MCF 10A (cell line): ENCODE results near the gene UBE2C. TPM values are rescaled to one million over a fixed set of nuclear protein-coding genes. Genes with fewer than 3 reads are reported as not detected.
A peak's percentile ranks its signal among the peaks of the same experiment; 100 is the strongest.

ENCODE experiments used
- BruUV-seq: library from RNA; stranded (reverse); fragments of 400-500 nt; replicated peaks from 2 replicates; lab custom pipeline; 2021; lab: Mats Ljungman, UMichigan
- CTCF ChIA-PET: fragments of 300-600 bp; sonication (Branson Sonifier 250); formaldehyde crosslinking; extraction: SDS; loops from one replicate; lab custom pipeline; 2021; ENCODE audit warnings: antibody characterized with exemption, inconsistent platforms; lab: Yijun Ruan, JAX
- POLR2A ChIA-PET: fragments of 300-600, 350-650 bp; sonication (Branson Sonifier 250); formaldehyde crosslinking; extraction: SDS; loops from one replicate; lab custom pipeline; 2020; ENCODE audit warnings: antibody characterized with exemption, inconsistent platforms; lab: Yijun Ruan, JAX
- DNase-seq: peaks from one replicate; pipeline ENCODE4 v3.0.0-alpha.2; 2018; ENCODE audit not compliant: unreplicated experiment
- H3K27ac Mint-ChIP-seq: one replicate; pipeline ENCODE4 v1.8.0; 2022; ENCODE audit warnings: mild to moderate bottlenecking, low read depth, mixed read lengths; ENCODE audit not compliant: unreplicated experiment
- H3K27me3 Mint-ChIP-seq: one replicate; pipeline ENCODE4 v1.8.0; 2022; ENCODE audit warnings: mixed read lengths; ENCODE audit not compliant: insufficient read depth, unreplicated experiment
- H3K36me3 Mint-ChIP-seq: one replicate; pipeline ENCODE4 v1.8.0; 2022; ENCODE audit warnings: mild to moderate bottlenecking, moderate library complexity, mixed read lengths; ENCODE audit not compliant: insufficient read depth, unreplicated experiment
- H3K4me1 Mint-ChIP-seq: one replicate; pipeline ENCODE4 v1.8.0; 2022; ENCODE audit warnings: mixed read lengths; ENCODE audit not compliant: insufficient read depth, unreplicated experiment
- H3K4me3 Mint-ChIP-seq: one replicate; pipeline ENCODE4 v1.8.0; 2022; ENCODE audit warnings: mild to moderate bottlenecking, moderate library complexity, mixed read lengths; ENCODE audit not compliant: unreplicated experiment
- H3K9me3 Mint-ChIP-seq: one replicate; pipeline ENCODE4 v1.8.0; 2022; ENCODE audit warnings: mixed read lengths; ENCODE audit not compliant: unreplicated experiment
- CTCF ChIP-seq: fragments of 200-600 bp; IDR thresholded peaks from one replicate; pipeline ENCODE4 v1.8.0; 2022; ENCODE audit warnings: antibody characterized with exemption, mild to moderate bottlenecking; ENCODE audit not compliant: unreplicated experiment
- intact Hi-C: fragments of 100-400 bp; cut with micrococcal nuclease; formaldehyde crosslinking; loops from 2 replicates; pipeline ENCODE4 v1.14.1; 2022
- total RNA-seq: library from RNA; stranded (reverse); gene quantifications from 2 replicates; pipeline ENCODE4 v1.2.3, GENCODE V29; 2022

The UBE2C gene
- total RNA-seq, 1 experiment from 2014 or later = 107 TPM

- no peak for DNase-seq
- CTCF ChIA-PET = interaction anchor here (0.6 to 2.6 kb wide), 7 partner anchors 9 to 43 kb away, joined by 3 to 14 read pairs (median 3); no protein-coding TSS in a partner anchor
- Mint-ChIP-seq H3K4me3 (peak overlapping the region; percentile 85), H3K9me3 (no peaks in the 10 kb centered on the region), H3K27me3 (no peaks in the 10 kb centered on the region), H3K27ac (peak overlapping the region; percentile 78), H3K4me1 (peaks cover 31% of the 10 kb centered on the region), H3K36me3 (peaks cover 34% of the 10 kb centered on the region)
- intact Hi-C loops = no loop called here
- no peak for TF ChIP-seq CTCF
- POLR2A ChIA-PET = interaction anchor here (0.9 to 2.8 kb wide), 7 partner anchors 11 to 567 kb away, joined by 3 to 17 read pairs (median 6); partner anchors contain the start of genes DNTTIP1, PCIF1, SNX21 and WFDC3
- no TSS peak for BruUV-seq
Measured at GRCh38 chr20:45813489-45813888, 1.0 kb downstream of the UBE2C start.

DNA sequence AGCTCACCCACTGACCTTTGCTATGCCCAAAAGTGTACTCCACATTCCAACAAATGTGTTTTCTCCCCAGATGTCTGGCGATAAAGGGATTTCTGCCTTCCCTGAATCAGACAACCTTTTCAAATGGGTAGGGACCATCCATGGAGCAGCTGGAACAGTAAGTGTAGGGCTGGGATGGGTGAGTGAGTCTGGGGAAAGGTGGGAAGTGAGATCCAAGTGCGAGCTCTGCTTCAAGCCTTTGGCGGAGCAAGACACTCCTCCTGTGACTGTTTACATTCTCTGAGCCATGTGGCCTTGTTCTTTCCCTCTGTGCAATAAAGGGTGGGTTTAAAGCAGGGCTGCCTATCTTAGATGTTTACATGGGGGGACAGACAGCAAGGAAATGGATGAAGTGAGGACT is 1.9 kb downstream of the UBE2C start:
- POLR2A ChIA-PET = interaction anchor here (0.6 to 2.8 kb wide), 5 partner anchors 10 to 120 kb away, joined by 3 to 17 read pairs (median 6); partner anchors contain the start of genes DNTTIP1, PCIF1, SNX21 and WFDC3
- intact Hi-C loops = no loop called here
- no peaks in the 10 kb centered on the region for H3K9me3 Mint-ChIP-seq
- no peak for DNase-seq
- no peak overlapping the region for H3K4me3 Mint-ChIP-seq
- no TSS peak for BruUV-seq
- no peak overlapping the region for H3K27ac Mint-ChIP-seq
- CTCF ChIA-PET = interaction anchor here (0.6 to 2.6 kb wide), 3 partner anchors 8 to 15 kb away, joined by 3 to 14 read pairs (median 3); no protein-coding TSS in a partner anchor
- no peak for TF ChIP-seq CTCF
- H3K4me1 Mint-ChIP-seq = peaks cover 31% of the 10 kb centered on the region
- peaks cover 26% of the 10 kb centered on the region for H3K36me3 Mint-ChIP-seq
- no peaks in the 10 kb centered on the region for H3K27me3 Mint-ChIP-seq

GRCh38 chr20:45816951-45817350 is 4.5 kb downstream of the UBE2C start:
- Mint-ChIP-seq H3K9me3 (no peaks in the 10 kb centered on the region), H3K36me3 (peaks cover 3% of the 10 kb centered on the region), H3K4me3 (no peak overlapping the region), H3K27me3 (peaks cover 10% of the 10 kb centered on the region), H3K4me1 (peaks cover 31% of the 10 kb centered on the region), H3K27ac (peak overlapping the region; percentile 81)
- no peak for TF ChIP-seq CTCF
- intact Hi-C loops = no loop called here
- no peak for DNase-seq
- ChIA-PET POLR2A (interaction anchor here (0.9 to 3.6 kb wide), 6 partner anchors 10 to 454 kb away, joined by 3 to 21 read pairs (median 4); partner anchors contain the start of genes SNX21, SYS1 and ZSWIM1), CTCF (interaction anchor here (0.7 to 2.1 kb wide), 3 partner anchors 18 to 153 kb away, joined by 3 to 7 read pairs (median 4); no protein-coding TSS in a partner anchor)
- no TSS peak for BruUV-seq

- ChIA-PET POLR2A (interaction anchor here (0.9 to 3.6 kb wide), 9 partner anchors 9 to 757 kb away, joined by 3 to 21 read pairs (median 4); partner anchors contain the start of genes PCIF1, SNX21, SYS1 and ZSWIM1), CTCF (interaction anchor here (0.6 to 2.1 kb wide), 4 partner anchors 18 to 605 kb away, joined by 3 to 7 read pairs (median 4); no protein-coding TSS in a partner anchor)
- Mint-ChIP-seq H3K27ac (peak overlapping the region; percentile 81), H3K27me3 (peaks cover 10% of the 10 kb centered on the region), H3K4me3 (peak overlapping the region; percentile 33), H3K36me3 (no peaks in the 10 kb centered on the region), H3K9me3 (no peaks in the 10 kb centered on the region), H3K4me1 (peaks cover 35% of the 10 kb centered on the region)
- BruUV-seq = no TSS peak
- intact Hi-C loops = no loop called here
- peak; percentile 42 for DNase-seq
- no peak for TF ChIP-seq CTCF
Measured at GRCh38 chr20:45817376-45818194, 5.1 kb downstream of the UBE2C start.
